ENCODE measurements around the gene ATF3. TPM values are rescaled to one million over a fixed set of nuclear protein-coding genes. Genes with fewer than 3 reads are reported as not detected.
"Not testable (repeated sequence)": the region's sequence is repeated elsewhere in the genome, so short reads cannot be mapped to it uniquely, and the experiment has no call there.

Gene ATF3
- total and polyA plus RNA-seq, 4 donors = 5.3 to 18.3 (median 6.0) TPM

DNA sequence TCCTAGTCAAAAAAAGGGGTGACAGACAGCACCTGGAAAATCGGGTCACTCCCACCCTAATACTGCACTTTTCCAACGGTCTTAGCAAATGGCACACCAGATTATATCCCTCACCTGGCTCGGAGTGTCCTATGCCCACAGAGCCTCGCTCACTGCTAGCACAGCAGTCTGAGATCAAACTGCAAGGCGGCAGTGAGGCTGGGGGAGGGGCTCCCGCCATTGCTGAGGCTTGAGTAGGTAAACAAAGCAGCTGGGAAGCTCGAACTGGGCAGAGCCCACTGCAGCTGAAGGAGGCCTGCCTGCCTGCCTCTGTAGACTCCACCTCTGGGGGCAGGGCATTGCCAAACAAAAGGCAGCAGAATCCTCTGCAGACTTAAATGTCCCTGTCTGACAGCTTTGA, 49.7 kb downstream of the ATF3 start:
- not testable (repeated sequence) for H3K27me3 ChIP-seq (ENCODE audit: control insufficient read depth, insufficient read depth, low read length); H3K36me3 ChIP-seq (ENCODE audit: control insufficient read depth, insufficient read depth, low read length); DNase-seq (ENCODE audit: low read depth in 4 of 6, low spot score in 6 of 6); H3K9me3 ChIP-seq (ENCODE audit: control insufficient read depth, insufficient read depth, low read length); H3K4me3 ChIP-seq (ENCODE audit: low read depth, low read length); H3K27ac ChIP-seq (ENCODE audit: low read depth, low read length); H3K4me1 ChIP-seq (ENCODE audit: control insufficient read depth, insufficient read depth, low read length)
- 39% methylated on average over 4 of the region's 7 CpGs for WGBS (ENCODE audit: insufficient coverage)

DNA sequence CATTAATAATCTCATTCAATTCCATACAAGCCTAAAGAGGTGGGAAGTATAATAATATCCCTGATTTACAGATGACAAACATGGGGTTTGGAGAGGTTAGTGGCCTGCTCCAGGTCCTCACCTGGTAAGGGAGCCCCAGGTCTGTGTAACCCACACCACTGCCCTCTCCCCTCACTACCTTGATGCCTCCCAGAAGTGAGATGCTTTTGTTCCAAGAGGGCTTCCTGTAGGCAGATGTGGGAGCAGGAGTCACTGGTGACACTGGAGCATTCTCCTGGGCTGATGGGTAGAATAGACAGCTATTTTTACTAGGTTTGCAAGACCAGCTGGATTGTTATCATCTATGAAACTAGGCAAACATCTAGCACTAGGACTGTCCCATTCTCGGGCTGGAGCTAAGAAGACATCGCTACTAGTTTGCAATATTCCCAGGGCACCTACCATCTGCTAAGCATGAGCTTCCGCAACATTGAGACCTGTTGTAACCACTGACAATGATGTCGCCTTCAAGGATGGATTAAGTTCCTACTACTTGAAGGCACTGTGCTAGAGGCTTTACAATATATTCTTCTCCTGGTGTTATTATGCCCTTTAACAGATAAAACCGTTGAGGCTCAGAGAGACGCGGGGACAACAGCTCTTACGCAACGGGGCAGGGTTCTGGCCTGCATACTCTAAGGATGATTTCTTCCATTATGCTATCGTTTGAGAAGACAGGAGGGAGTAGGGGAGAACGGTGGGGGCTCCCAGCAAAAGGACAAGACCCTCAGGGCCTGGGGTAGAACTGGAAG, 56.0 kb downstream of the ATF3 start:
- 82% methylated on average over 9 of the region's 11 CpGs for WGBS (ENCODE audit: insufficient coverage)
- no peak for DNase-seq (ENCODE audit: low read depth in 4 of 6, low spot score in 6 of 6)
- no peaks in the 10 kb centered on the region for H3K36me3 ChIP-seq (ENCODE audit: control insufficient read depth, insufficient read depth, low read length)
- no peak overlapping the region for H3K27ac ChIP-seq (ENCODE audit: low read depth, low read length)
- peaks cover 16% of the 10 kb centered on the region for H3K4me1 ChIP-seq (ENCODE audit: control insufficient read depth, insufficient read depth, low read length)
- H3K27me3 ChIP-seq (ENCODE audit: control insufficient read depth, insufficient read depth, low read length) = peaks cover 7% of the 10 kb centered on the region
- H3K9me3 ChIP-seq (ENCODE audit: control insufficient read depth, insufficient read depth, low read length) = no peaks in the 10 kb centered on the region
- no peak overlapping the region for H3K4me3 ChIP-seq (ENCODE audit: low read depth, low read length)

DNA sequence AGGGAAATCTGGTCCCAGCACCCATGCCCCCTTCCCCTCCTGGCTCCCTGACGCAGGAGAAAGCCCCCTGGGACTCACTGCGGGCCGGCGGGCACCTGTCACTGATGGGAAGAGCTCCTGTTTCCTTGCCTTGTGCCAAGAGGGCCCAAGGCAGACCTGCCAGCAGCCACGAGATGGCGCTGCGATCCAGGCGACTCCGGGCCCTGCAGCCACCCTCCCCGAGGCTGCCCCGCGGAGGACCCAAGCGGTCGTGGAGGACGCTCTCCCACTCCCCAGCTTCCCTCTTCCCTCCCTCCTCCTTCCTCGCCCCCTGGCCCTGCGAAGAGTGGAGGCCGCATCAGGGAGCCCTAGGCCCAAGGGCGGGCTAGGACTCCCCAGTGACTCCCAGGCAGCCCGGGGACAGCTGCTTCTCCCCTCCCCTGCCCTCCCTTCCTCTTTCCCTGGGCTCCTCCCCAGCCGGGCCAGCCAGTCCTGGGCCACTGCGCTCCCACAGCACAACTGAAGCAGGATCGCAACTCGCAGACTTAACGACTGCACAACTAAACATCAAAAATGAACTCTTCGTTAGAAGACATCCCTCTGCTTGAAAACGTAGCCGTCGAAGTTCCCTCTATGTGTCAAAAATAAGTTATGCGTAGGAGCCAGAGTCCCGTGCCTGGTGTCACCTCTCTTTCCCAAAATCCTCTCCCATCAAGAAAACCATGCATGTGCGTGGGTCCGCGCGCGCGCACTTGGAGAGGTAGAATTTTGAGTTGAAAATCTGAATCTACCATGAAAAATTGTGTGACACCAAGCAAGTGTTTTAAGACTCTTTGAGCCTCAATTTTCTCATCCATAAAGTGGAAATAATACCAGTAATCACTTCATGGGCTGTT, 56.9 kb downstream of the ATF3 start:
- WGBS (ENCODE audit: insufficient coverage) = 5% methylated on average over 24 of the region's 37 CpGs
- peak in 5 of 6 donors; percentile 38 to 85 (median 58) for DNase-seq (ENCODE audit: low read depth in 4 of 6, low spot score in 6 of 6)
- peaks cover 16% of the 10 kb centered on the region for H3K4me1 ChIP-seq (ENCODE audit: control insufficient read depth, insufficient read depth, low read length)
- H3K36me3 ChIP-seq (ENCODE audit: control insufficient read depth, insufficient read depth, low read length) = no peaks in the 10 kb centered on the region
- H3K9me3 ChIP-seq (ENCODE audit: control insufficient read depth, insufficient read depth, low read length) = no peaks in the 10 kb centered on the region
- H3K27ac ChIP-seq (ENCODE audit: low read depth, low read length) = peak overlapping the region; percentile 40
- H3K4me3 ChIP-seq (ENCODE audit: low read depth, low read length) = peak overlapping the region; percentile 69
- peaks cover 7% of the 10 kb centered on the region for H3K27me3 ChIP-seq (ENCODE audit: control insufficient read depth, insufficient read depth, low read length)

DNA sequence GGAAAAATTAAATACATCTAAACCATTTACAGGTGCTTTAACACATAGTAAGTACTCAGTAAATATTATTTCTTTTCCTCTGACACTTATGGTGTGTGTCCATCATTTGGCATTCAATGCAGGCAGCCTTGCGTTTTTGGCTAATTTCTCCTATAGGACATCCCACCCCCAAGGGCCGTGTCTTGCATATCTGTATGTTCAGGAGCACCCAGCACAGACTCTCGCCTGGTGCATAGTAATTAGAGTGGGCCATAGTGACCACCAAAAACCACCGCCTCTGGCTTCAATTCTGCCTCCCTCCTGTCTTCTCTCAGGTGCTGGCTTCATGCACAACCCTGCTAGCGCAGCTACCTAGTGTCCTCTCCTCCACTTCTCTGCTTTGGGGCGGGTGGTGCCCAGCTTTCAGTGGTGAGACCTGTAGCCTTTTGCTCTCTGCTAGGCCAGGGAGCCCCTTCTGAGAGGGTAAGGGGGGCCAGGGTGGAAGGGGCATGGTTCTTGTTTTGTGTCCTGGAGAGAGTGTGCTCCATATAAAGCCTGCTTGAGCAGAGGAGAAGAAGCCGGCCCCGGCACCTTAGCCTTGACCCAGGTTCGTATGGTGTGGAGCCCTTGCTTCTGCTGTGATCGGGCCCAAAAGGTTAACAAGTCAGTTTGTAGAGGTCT, 57.7 kb downstream of the ATF3 start:
- no peak overlapping the region for H3K4me3 ChIP-seq (ENCODE audit: low read depth, low read length)
- H3K36me3 ChIP-seq (ENCODE audit: control insufficient read depth, insufficient read depth, low read length) = no peaks in the 10 kb centered on the region
- DNase-seq (ENCODE audit: low read depth in 4 of 6, low spot score in 6 of 6) = no peak
- no peak overlapping the region for H3K27ac ChIP-seq (ENCODE audit: low read depth, low read length)
- peaks cover 9% of the 10 kb centered on the region for H3K27me3 ChIP-seq (ENCODE audit: control insufficient read depth, insufficient read depth, low read length)
- 83% methylated on average over 8 of the region's 10 CpGs for WGBS (ENCODE audit: insufficient coverage)
- no peaks in the 10 kb centered on the region for H3K9me3 ChIP-seq (ENCODE audit: control insufficient read depth, insufficient read depth, low read length)
- H3K4me1 ChIP-seq (ENCODE audit: control insufficient read depth, insufficient read depth, low read length) = peaks cover 17% of the 10 kb centered on the region

DNA sequence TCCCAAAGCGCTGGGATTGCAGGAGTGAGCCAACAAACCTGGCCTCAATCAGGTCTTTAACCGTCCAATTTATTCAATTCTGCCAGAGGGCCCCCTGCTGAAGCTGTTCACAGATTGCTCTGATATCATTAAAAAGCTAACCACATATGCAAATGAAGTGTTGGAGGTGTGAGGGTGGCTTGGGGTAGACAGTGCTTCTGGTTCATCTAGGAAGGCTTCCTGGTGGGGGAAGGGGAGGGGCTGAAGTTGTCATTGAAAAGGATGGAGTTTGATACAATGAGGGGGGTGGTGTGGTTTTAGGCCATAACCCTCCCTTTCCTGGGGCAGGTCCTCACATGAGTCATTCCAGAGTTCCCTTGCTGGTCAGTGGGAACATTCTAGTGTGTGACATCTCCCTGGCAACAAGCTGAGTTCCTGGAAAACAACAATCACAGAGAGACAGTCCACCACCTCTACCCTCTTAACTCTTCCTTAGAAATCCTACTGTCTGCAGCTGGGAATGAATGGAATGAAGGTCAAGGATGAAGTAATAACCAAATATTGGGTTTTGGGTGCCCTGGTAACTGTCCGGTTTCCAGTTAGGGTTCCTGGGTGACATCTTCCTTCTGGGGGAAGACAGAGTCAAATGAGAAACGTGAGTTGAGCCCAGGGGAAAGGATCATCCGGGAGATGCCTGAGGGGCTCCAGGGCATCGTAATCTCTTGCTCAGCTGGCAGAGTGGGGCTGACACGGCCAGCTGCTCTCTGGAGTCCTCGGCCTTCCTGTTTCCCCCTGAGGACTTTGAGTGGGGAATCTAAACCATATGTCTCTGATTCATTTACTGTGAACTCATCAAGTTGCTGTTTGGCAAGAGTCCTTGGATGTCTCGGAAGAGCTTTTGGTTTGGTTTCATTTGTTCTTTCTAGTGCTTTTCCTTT, 58.9 kb downstream of the ATF3 start:
- Histone ChIP-seq H3K4me3 (ENCODE audit: low read depth, low read length) (no peak overlapping the region), H3K9me3 (ENCODE audit: control insufficient read depth, insufficient read depth, low read length) (no peaks in the 10 kb centered on the region), H3K4me1 (ENCODE audit: control insufficient read depth, insufficient read depth, low read length) (peaks cover 23% of the 10 kb centered on the region), H3K27ac (ENCODE audit: low read depth, low read length) (peak overlapping the region; percentile 34), H3K36me3 (ENCODE audit: control insufficient read depth, insufficient read depth, low read length) (no peaks in the 10 kb centered on the region), H3K27me3 (ENCODE audit: control insufficient read depth, insufficient read depth, low read length) (peaks cover 9% of the 10 kb centered on the region)
- 41% methylated on average over 5 of the region's 9 CpGs for WGBS (ENCODE audit: insufficient coverage)
- peak in 3 of 6 donors; percentile 25 to 72 (median 41) for DNase-seq (ENCODE audit: low read depth in 4 of 6, low spot score in 6 of 6)

DNA sequence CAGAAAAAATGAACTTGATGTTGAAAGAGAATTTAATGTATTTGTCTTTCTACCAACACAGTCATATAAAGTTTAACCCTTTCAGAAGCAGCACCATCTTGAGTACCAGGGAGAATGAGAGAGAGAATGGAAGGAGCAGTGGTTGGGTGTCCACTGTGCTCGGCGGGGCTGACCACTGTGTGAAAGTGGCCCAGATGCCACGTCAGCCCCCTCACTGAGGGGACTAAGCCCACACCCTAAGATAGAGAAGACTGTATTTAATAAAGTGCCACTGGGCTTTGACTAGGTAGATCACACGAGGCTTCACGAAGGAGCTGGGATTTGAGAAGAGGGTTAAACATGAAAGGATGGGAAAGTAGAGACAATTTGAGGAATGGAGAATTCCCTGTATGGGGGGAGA, 59.9 kb downstream of the ATF3 start:
- Histone ChIP-seq H3K36me3 (ENCODE audit: control insufficient read depth, insufficient read depth, low read length) (no peaks in the 10 kb centered on the region), H3K4me3 (ENCODE audit: low read depth, low read length) (no peak overlapping the region), H3K27me3 (ENCODE audit: control insufficient read depth, insufficient read depth, low read length) (peaks cover 9% of the 10 kb centered on the region), H3K9me3 (ENCODE audit: control insufficient read depth, insufficient read depth, low read length) (no peaks in the 10 kb centered on the region), H3K4me1 (ENCODE audit: control insufficient read depth, insufficient read depth, low read length) (peaks cover 23% of the 10 kb centered on the region), H3K27ac (ENCODE audit: low read depth, low read length) (no peak overlapping the region)
- DNase-seq (ENCODE audit: low read depth in 4 of 6, low spot score in 6 of 6) = no peak
- no CpG with 5 or more reads among the region's 5 CpGs for WGBS (ENCODE audit: insufficient coverage)

DNA sequence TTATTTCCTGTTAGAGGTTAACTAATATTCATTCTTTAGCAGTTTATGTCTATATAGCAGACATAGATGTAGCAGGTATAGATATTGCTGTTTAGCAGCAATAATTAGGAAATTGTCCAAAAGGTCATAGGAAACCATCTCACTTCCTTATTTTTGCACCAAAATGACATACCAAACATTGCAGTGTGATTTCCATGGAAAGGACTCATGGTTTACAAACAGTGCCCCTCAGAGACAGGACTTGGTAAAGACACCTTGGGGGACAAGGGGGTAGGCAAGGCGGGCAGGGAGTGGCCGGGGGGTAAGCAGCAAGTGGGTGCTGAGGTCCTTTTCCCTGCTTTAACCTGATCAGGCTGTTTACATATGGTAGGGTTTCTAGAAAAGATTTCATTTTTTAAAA, 60.5 kb downstream of the ATF3 start:
- Histone ChIP-seq H3K9me3 (ENCODE audit: control insufficient read depth, insufficient read depth, low read length) (no peaks in the 10 kb centered on the region), H3K27ac (ENCODE audit: low read depth, low read length) (no peak overlapping the region), H3K4me1 (ENCODE audit: control insufficient read depth, insufficient read depth, low read length) (peaks cover 23% of the 10 kb centered on the region), H3K27me3 (ENCODE audit: control insufficient read depth, insufficient read depth, low read length) (peaks cover 9% of the 10 kb centered on the region), H3K4me3 (ENCODE audit: low read depth, low read length) (no peak overlapping the region), H3K36me3 (ENCODE audit: control insufficient read depth, insufficient read depth, low read length) (no peaks in the 10 kb centered on the region)
- no peak for DNase-seq (ENCODE audit: low read depth in 4 of 6, low spot score in 6 of 6)
- 63% methylated on average over 2 of the region's 2 CpGs for WGBS (ENCODE audit: insufficient coverage)

DNA sequence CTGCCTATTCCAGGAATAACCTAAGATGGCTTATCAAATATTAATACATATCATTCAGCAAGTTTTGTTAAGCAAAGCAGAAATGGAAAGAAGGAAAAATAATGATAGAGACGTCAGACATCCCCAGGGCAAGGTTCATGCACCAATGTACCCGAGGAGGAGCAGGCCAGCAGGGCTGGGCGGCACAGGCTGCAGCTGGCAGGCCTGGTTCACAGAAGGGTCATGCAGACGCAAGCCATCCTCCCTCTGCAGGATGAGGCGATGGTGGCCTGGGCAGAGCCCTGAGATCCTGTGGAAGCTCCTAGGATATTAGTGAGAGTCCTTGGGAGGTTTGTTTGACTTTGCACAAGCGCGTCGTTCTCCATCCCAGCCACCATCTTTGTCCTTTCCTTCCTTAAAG, 61.0 kb downstream of the ATF3 start:
- no peak overlapping the region for H3K27ac ChIP-seq (ENCODE audit: low read depth, low read length)
- 90% methylated on average over 5 of the region's 8 CpGs for WGBS (ENCODE audit: insufficient coverage)
- H3K36me3 ChIP-seq (ENCODE audit: control insufficient read depth, insufficient read depth, low read length) = no peaks in the 10 kb centered on the region
- no peaks in the 10 kb centered on the region for H3K9me3 ChIP-seq (ENCODE audit: control insufficient read depth, insufficient read depth, low read length)
- DNase-seq (ENCODE audit: low read depth in 4 of 6, low spot score in 6 of 6) = no peak
- peaks cover 9% of the 10 kb centered on the region for H3K27me3 ChIP-seq (ENCODE audit: control insufficient read depth, insufficient read depth, low read length)
- no peak overlapping the region for H3K4me3 ChIP-seq (ENCODE audit: low read depth, low read length)
- H3K4me1 ChIP-seq (ENCODE audit: control insufficient read depth, insufficient read depth, low read length) = peaks cover 23% of the 10 kb centered on the region

DNA sequence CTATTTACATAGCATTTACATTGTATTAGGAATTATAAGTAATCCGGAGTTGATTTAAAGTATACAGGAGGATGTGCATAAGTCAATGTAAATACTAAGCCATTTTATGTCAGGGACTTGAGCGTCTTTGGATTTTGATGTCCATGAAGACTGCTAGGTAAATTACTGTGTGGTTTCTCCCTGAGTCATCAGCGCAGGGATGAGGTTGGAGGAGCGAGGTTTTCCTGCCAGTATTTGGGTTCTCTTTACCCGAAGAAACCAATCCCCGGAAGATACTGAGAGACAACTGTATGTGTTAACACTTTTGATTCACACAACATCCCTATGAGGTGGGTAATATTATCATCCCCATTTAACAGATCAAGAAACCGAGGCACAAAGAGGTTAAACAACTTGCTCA, 61.7 kb downstream of the ATF3 start:
- Histone ChIP-seq H3K9me3 (ENCODE audit: control insufficient read depth, insufficient read depth, low read length) (no peaks in the 10 kb centered on the region), H3K4me3 (ENCODE audit: low read depth, low read length) (no peak overlapping the region), H3K27me3 (ENCODE audit: control insufficient read depth, insufficient read depth, low read length) (peaks cover 7% of the 10 kb centered on the region), H3K27ac (ENCODE audit: low read depth, low read length) (no peak overlapping the region), H3K4me1 (ENCODE audit: control insufficient read depth, insufficient read depth, low read length) (peaks cover 19% of the 10 kb centered on the region), H3K36me3 (ENCODE audit: control insufficient read depth, insufficient read depth, low read length) (no peaks in the 10 kb centered on the region)
- DNase-seq (ENCODE audit: low read depth in 4 of 6, low spot score in 6 of 6) = no peak
- WGBS (ENCODE audit: insufficient coverage) = 100% methylated on average over 1 of the region's 7 CpGs
